SK-N-MC (cell line): ENCODE results near the gene FHAD1.

Experiments used
- DNase-seq: peaks from one replicate; pipeline ENCODE4 v3.0.0-alpha.2; 2011; ENCODE audit warnings: low read depth, low spot score
- H3K27ac ChIP-seq: fragments of 200-600 bp; sonication (generic); 2 replicates; pipeline ENCODE4 v1.5.1; 2016; ENCODE audit warnings: mixed run types
- H3K36me3 ChIP-seq: fragments of 200-600 bp; sonication (generic); 2 replicates; pipeline ENCODE4 v1.6.1; 2017; ENCODE audit warnings: antibody characterized with exemption, low read length, mixed read lengths; ENCODE audit not compliant: insufficient read depth
- H3K4me3 ChIP-seq: fragments of 200-600 bp; sonication (generic); 2 replicates; pipeline ENCODE4 v1.5.1; 2016
- H3K9ac ChIP-seq: fragments of 200-600 bp; sonication (generic); 2 replicates; pipeline ENCODE4 v1.8.0; 2017; ENCODE audit warnings: mixed run types, mixed read lengths; ENCODE audit not compliant: insufficient read length
- H3K9me3 ChIP-seq: fragments of 200-600 bp; sonication (generic); 2 replicates; pipeline ENCODE4 v1.6.1; 2017; ENCODE audit warnings: low read depth, mild to moderate bottlenecking, antibody characterized with exemption, low read length, moderate library complexity, mixed read lengths
- EZH2 ChIP-seq: fragments of 200-600 bp; sonication (generic); IDR thresholded peaks from one replicate; pipeline ENCODE4 v1.6.1; 2017; ENCODE audit warnings: antibody characterized with exemption
- FOXP2 ChIP-seq: optimal IDR thresholded peaks from 2 replicates; pipeline ENCODE3; 2011; ENCODE audit warnings: mild to moderate bottlenecking, moderate library complexity; ENCODE audit not compliant: insufficient read depth; ENCODE audit errors: extremely low read length, control extremely low read depth
- POLR2AphosphoS5 ChIP-seq: IDR thresholded peaks from 2 replicates; pipeline ENCODE4 v1.6.1; 2012; ENCODE audit warnings: mild to moderate bottlenecking, low read depth, low read length, borderline replicate concordance

FHAD1 gene

DNA sequence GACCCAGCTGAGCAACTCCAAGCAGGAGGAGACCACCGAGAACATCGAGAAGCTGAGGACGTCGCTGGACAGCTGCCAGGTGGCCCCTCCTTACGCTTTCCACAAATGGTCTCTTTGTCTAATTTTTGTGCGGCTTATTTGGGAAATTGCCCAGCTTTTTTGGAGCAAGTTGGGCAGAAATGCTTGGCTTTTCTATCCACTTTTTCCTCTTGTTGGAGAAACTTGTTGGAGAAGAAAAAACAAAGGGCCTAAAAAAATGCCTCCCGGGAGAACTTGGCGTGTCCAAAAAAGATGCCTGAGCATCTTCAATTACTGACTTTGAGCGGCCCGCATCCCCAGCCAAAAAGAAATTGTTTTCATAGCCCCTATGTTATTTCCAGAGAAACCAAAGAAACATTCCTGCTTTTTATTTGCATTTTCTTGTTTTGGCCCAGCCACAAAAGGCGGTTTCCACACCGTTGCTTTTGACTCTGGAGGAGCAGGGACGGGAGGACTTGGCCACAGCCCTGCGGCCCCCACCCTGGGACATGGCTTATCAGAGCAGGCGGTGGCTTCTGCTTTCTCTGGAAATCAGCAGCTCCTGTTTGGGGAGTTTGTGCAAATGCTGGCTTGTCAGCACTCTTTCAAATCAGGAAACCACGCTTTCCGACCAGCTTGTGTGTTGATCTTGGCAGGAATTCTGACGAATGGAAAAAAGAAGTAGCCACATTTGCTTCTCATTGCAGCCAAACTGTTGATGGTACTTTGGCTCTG is 81.5 kb downstream of the FHAD1 start:
- Histone ChIP-seq H3K36me3 (no peaks in the 10 kb centered on the region), H3K9ac (no peak overlapping the region), H3K27ac (no peak overlapping the region), H3K9me3 (no peaks in the 10 kb centered on the region), H3K4me3 (no peak overlapping the region)
- TF ChIP-seq EZH2 (no peak), POLR2AphosphoS5 (no peak), FOXP2 (no peak)
- DNase-seq: no peak

DNA sequence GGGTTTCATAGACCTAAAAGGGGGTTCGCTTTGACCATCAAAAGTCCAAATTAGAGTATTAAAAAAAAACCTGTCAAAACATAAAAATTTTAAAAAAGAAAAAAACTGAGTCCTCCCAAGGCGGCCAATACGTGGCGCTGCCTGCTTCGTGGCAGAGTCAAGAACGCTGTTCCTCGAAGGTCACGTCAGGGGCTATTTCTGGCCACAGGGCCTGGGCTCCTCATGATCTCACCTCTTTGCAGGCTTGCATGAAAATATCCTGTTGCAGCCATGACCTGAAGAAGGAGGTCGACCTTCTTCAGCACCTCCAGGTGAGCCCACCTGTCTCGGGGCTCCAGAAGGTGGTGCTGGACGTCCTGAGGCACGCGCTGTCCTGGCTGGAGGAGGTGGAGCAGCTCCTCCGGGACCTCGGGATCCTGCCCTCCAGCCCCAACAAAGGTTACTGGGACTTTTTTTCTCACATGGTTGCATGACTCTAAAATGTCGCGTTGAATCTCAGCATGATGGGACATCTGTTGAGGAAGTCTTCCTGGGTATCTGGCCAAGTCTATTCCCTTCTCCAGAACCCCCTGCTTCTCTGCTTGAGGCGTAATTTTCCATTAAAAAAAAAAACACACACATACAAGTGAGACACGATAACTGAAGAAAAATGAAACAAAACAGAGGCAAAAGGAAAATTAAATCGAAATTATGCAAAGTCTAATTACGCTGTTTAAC is 82.2 kb downstream of the FHAD1 start:
- Histone ChIP-seq H3K9me3 (no peaks in the 10 kb centered on the region), H3K36me3 (no peaks in the 10 kb centered on the region), H3K27ac (no peak overlapping the region), H3K4me3 (no peak overlapping the region), H3K9ac (no peak overlapping the region)
- TF ChIP-seq EZH2: no peak
- TF ChIP-seq POLR2AphosphoS5: no peak
- TF ChIP-seq FOXP2: no peak
- no peak for DNase-seq

DNA sequence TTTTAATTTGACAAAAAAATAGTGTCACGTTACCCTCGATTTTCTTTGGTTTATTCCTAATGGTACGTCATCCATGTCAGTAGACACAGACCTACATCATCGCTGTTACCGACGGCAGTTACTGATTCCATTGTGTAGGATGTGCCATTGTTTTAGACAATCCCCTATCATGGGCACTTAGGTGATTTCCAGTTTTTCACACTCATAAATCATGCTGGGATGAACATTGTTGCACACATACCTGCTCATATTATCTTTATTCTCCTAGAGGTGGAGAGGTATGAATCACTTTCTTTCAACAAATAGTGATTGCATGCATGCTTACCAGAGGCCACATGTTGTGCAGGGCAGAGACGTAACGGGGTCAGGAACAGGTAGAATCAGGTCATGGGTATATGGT is 83.0 kb downstream of the FHAD1 start:
- DNase-seq: no peak
- no peak overlapping the region for H3K27ac ChIP-seq
- TF ChIP-seq POLR2AphosphoS5: no peak
- TF ChIP-seq FOXP2: no peak
- no peak for TF ChIP-seq EZH2

DNA sequence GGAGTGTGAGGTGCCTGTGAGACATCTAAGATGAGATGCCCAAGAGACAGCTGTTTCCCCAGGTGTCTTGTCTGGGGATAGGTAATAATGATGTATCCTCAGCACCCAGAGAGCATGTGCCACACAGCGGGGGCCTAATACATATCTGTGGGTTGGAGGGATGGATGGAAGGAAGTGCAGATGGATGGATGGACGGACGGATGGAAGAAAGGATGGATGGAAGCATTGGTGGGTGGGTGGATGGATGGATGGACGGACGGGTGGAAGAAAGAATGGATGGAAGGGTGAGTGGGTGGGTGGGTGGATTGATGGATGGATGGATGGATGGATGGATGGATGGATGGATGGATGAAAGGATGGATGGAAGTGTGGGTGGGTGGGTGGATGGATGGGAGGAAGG is 84.2 kb downstream of the FHAD1 start:
- no peak overlapping the region for H3K9ac ChIP-seq
- H3K27ac ChIP-seq: no peak overlapping the region
- H3K36me3 ChIP-seq: no peaks in the 10 kb centered on the region
- H3K9me3 ChIP-seq: no peaks in the 10 kb centered on the region
- TF ChIP-seq POLR2AphosphoS5 (no peak), FOXP2 (no peak)
- no peak for DNase-seq
- H3K4me3 ChIP-seq: no peak overlapping the region

More for the DNA sequence above, 83.0 kb downstream of the FHAD1 start:
- Histone ChIP-seq H3K36me3 (no peaks in the 10 kb centered on the region), H3K4me3 (no peak overlapping the region), H3K9me3 (no peaks in the 10 kb centered on the region), H3K9ac (no peak overlapping the region)

DNA sequence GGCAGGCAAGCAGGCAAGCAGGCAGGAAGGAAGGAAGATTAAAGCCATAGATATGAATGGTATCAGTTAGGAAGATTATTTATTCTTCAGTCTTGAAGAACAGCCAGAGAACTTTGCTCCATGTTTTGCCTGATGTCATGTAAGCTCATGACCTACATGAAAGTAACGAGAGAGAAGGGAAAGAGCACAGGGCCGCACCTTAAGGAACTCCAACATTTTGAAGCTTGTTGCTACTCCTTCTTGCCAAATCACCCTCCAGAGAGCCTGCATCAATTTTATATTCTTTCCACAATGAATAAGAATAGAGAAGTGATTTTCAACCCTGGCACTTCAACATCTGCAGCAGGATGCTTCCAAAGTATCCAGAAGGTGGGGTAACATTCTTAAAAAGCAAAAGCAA is 84.7 kb downstream of the FHAD1 start:
- DNase-seq: no peak
- no peak overlapping the region for H3K9ac ChIP-seq
- H3K36me3 ChIP-seq: no peaks in the 10 kb centered on the region
- H3K4me3 ChIP-seq: no peak overlapping the region
- no peak for TF ChIP-seq FOXP2
- TF ChIP-seq EZH2: no peak
- no peak for TF ChIP-seq POLR2AphosphoS5
- no peaks in the 10 kb centered on the region for H3K9me3 ChIP-seq
- H3K27ac ChIP-seq: no peak overlapping the region

DNA sequence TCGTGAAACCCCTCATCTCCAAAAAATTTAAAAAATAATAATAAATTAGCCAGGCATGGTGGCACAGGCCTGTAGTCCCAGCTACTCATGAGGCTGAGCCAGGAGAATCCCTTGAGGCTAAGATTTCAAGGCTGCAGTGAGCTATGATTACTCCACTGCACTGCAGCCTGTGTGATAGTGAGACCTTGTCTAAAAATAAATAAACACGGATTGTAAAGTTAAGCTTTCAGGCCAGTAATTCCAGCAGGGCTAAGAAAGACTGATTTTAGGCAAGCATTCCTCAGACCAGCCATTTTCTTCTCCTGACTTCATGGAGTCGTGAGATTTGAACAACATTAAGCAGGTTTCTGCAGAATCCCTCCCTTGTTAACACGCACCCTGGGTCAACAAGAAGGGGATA is 85.5 kb downstream of the FHAD1 start:
- no peaks in the 10 kb centered on the region for H3K36me3 ChIP-seq
- H3K4me3 ChIP-seq: no peak overlapping the region
- no peaks in the 10 kb centered on the region for H3K9me3 ChIP-seq
- H3K9ac ChIP-seq: no peak overlapping the region
- DNase-seq: no peak
- no peak overlapping the region for H3K27ac ChIP-seq
- TF ChIP-seq POLR2AphosphoS5: no peak

DNA sequence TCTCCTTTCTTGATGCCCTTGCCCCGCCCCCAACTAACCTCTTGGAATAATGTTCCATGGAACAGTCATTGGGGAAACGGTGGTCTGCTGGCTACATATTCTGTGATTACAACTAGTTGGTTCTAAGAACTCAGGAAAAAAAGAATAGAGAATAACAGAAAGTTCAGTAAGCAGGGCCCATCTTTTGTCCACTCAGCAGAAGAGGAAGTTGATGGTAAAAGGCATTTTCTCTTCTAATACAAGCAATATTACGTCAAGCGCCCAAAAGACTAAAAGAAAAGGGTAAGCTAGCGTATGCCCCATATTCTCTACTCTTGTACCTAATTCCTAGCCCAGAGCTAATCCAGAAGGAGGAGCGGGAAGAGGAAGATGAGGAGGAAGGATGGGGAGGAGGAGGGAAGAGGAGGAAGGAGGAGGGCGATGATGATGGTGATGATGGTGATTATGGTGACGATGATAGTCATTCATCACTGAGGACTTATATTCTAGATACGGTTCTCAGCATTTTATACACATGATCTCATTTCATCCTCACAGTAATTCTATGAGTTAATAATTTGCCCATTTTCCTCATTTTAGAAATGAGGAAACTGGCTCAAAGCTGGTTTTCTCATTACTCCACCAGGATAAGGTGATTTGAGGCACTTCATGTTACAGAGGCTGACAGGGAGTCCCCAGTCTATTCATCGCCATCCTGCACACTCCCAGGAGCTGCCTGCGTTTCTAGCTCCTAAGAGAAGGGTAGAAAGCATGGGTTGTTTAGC is 86.1 kb downstream of the FHAD1 start:
- Histone ChIP-seq H3K27ac (no peak overlapping the region), H3K9me3 (no peaks in the 10 kb centered on the region), H3K36me3 (no peaks in the 10 kb centered on the region), H3K4me3 (no peak overlapping the region), H3K9ac (no peak overlapping the region)
- no peak for TF ChIP-seq EZH2
- no peak for TF ChIP-seq POLR2AphosphoS5
- no peak for TF ChIP-seq FOXP2
- no peak for DNase-seq

DNA sequence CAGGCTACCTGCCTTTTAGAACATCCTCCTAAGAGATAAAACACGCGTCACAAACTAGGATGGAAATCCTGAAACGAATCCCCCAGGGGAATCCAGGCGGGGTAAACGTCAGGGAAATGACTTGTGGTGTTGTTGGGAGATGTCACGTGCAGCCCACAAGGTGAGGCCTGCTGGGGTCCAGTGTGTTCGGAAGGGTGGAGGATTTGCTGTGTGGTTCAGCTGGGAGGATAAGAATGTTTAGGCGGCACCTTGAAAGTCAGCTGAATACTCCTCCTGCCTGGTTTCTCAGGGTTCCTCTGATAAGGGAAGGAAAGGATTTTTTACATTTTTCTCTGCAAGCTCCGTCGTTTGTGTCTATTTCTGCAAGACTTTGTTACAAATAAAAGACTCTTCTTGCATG is 88.0 kb downstream of the FHAD1 start:
- DNase-seq: no peak
- Histone ChIP-seq H3K4me3 (no peak overlapping the region), H3K9me3 (no peaks in the 10 kb centered on the region), H3K9ac (no peak overlapping the region), H3K27ac (no peak overlapping the region), H3K36me3 (no peaks in the 10 kb centered on the region)
- TF ChIP-seq POLR2AphosphoS5 (no peak), EZH2 (no peak), FOXP2 (no peak)
